GM18507 (cell line): ENCODE results near the gene STRN4.
A peak's percentile ranks its signal among the peaks of the same experiment; 100 is the strongest.
"Not testable (repeated sequence)": the region's sequence is repeated elsewhere in the genome, so short reads cannot be mapped to it uniquely, and the experiment has no call there.

ENCODE experiments used
- DNase-seq: peaks from one replicate; pipeline ENCODE4 v3.0.0; 2011; ENCODE audit warnings: low read depth; ENCODE audit not compliant: insufficient read length; ENCODE audit errors: extremely low spot score
- FAIRE-seq: peaks from 2 replicates; lab custom pipeline; 2011; peaks lifted over from hg19 to GRCh38; lab: Jason Lieb, UNC

STRN4 gene

GRCh38 chr19:46776927-46777911, 31.0 kb upstream of the STRN4 start:
- DNase-seq (no peak), FAIRE-seq (no peak)

- FAIRE-seq (no peak), DNase-seq (no peak)
Observed at GRCh38 chr19:46775642-46776258, 29.5 kb upstream of the STRN4 start.

GRCh38 chr19:46773018-46773399, 26.8 kb upstream of the STRN4 start:
- DNase-seq, result no peak
- no peak for FAIRE-seq

GRCh38 chr19:46772170-46773017, 26.1 kb upstream of the STRN4 start:
- DNase-seq (no peak), FAIRE-seq (no peak)

GRCh38 chr19:46768746-46769145, 22.5 kb upstream of the STRN4 start:
- not testable (repeated sequence) for DNase-seq, FAIRE-seq

GRCh38 chr19:46766569-46767317, 20.5 kb upstream of the STRN4 start:
- DNase-seq, result no peak
- FAIRE-seq, result peak; percentile 18

GRCh38 chr19:46764817-46765291, 18.6 kb upstream of the STRN4 start:
- FAIRE-seq (no peak), DNase-seq (no peak)

GRCh38 chr19:46762245-46762890, 16.1 kb upstream of the STRN4 start:
- no peak for DNase-seq
- no peak for FAIRE-seq

GRCh38 chr19:46761418-46761831, 15.2 kb upstream of the STRN4 start:
- DNase-seq, result no peak
- no peak for FAIRE-seq

- not testable (repeated sequence) for DNase-seq, FAIRE-seq
Observed at GRCh38 chr19:46760897-46761296, 14.6 kb upstream of the STRN4 start.

- DNase-seq, result no peak
- FAIRE-seq, result no peak
Observed at GRCh38 chr19:46760363-46760762, 14.1 kb upstream of the STRN4 start.

GRCh38 chr19:46759817-46760333, 13.6 kb upstream of the STRN4 start:
- no peak for DNase-seq
- no peak for FAIRE-seq

- FAIRE-seq, result no peak
- DNase-seq, result no peak
Observed at GRCh38 chr19:46759206-46759605, 13.0 kb upstream of the STRN4 start.

- FAIRE-seq (no peak), DNase-seq (no peak)
Observed at GRCh38 chr19:46756544-46756888, 10.3 kb upstream of the STRN4 start.

- DNase-seq, result no peak
- no peak for FAIRE-seq
Observed at GRCh38 chr19:46755853-46756543, 9.7 kb upstream of the STRN4 start.

- no peak for DNase-seq
- no peak for FAIRE-seq
Observed at GRCh38 chr19:46755077-46755852, 9.0 kb upstream of the STRN4 start.

GRCh38 chr19:46753420-46754155, 7.3 kb upstream of the STRN4 start:
- peak; percentile 89 for FAIRE-seq
- DNase-seq, result no peak
